H1 (cell line): ENCODE data around the gene NBDY. TPM values are rescaled to one million over a fixed set of nuclear protein-coding genes. Genes with fewer than 3 reads are reported as not detected.

ENCODE experiments used
- CTCF ChIA-PET: fragments of 300-600 bp; sonication (Branson Sonifier 250); formaldehyde crosslinking; loops from one replicate; lab custom pipeline; 2021; ENCODE audit not compliant: partially characterized antibody; lab: Charles Lee
- POLR2A ChIA-PET: fragments of 300-600 bp; sonication (Branson Sonifier 250); formaldehyde crosslinking; loops from one replicate; lab custom pipeline; 2021; ENCODE audit warnings: inconsistent platforms; ENCODE audit not compliant: partially characterized antibody; lab: Charles Lee
- DNase-seq, 2 experiments: peaks; one replicate each; pipeline versions ENCODE4 v3.0.0 to v3.0.0-alpha.2; 2010 to 2022; ENCODE audit warnings: low spot score in 2 of 2, low read depth in 1 of 2, mixed read lengths in 1 of 2
- FAIRE-seq: peaks from 2 replicates; lab custom pipeline; 2011; peaks lifted over from hg19 to GRCh38; lab: Jason Lieb, UNC
- H2AFZ ChIP-seq: 2 replicates; pipeline ENCODE4 v1.8.1; 2012; ENCODE audit warnings: low read length, inconsistent platforms
- H2AK5ac ChIP-seq: 2 replicates; pipeline ENCODE4 v1.6.1; 2013; ENCODE audit warnings: low read depth, low read length
- H2BK120ac ChIP-seq: replicated peaks from 2 replicates; pipeline ENCODE3; 2013; ENCODE audit warnings: low read depth, low read length, inconsistent platforms
- H2BK12ac ChIP-seq: 2 replicates; pipeline ENCODE4 v1.6.1; 2013; ENCODE audit warnings: low read depth, low read length
- H2BK15ac ChIP-seq: 2 replicates; pipeline ENCODE4 v1.6.1; 2013; ENCODE audit warnings: low read length
- H2BK20ac ChIP-seq: 2 replicates; pipeline ENCODE4 v1.6.1; 2013; ENCODE audit warnings: low read length
- H2BK5ac ChIP-seq: 2 replicates; pipeline ENCODE4 v1.6.1; 2013; ENCODE audit warnings: low read depth, low read length
- H3K14ac ChIP-seq: 2 replicates; pipeline ENCODE4 v1.6.1; 2013; ENCODE audit warnings: inconsistent platforms; ENCODE audit not compliant: insufficient read length
- H3K18ac ChIP-seq: 2 replicates; pipeline ENCODE4 v1.6.1; 2013; ENCODE audit warnings: low read length; ENCODE audit errors: extremely low read depth
- H3K23ac ChIP-seq: 2 replicates; pipeline ENCODE4 v1.6.1; 2013; ENCODE audit warnings: inconsistent platforms; ENCODE audit not compliant: insufficient read length
- H3K23me2 ChIP-seq: 2 replicates; pipeline ENCODE4 v1.6.1; 2013; ENCODE audit warnings: low read depth, low read length
- H3K27ac ChIP-seq: 2 replicates; pipeline ENCODE4 v1.6.1; 2011; ENCODE audit warnings: low read depth, low read length, inconsistent platforms
- H3K27me3 ChIP-seq, 4 experiments: replicated peaks in 1 of 4; 1 replicate in 1 of 4; 2 replicates in 3 of 4; pipeline versions ENCODE4 v1.6.1 to v1.8.1; 2011 to 2013; ENCODE audit warnings: low read length in 3 of 4, mild to moderate bottlenecking in 3 of 4, inconsistent platforms in 2 of 4, mixed read lengths in 2 of 4, moderate library complexity in 1 of 4; ENCODE audit not compliant: control insufficient read depth in 3 of 4, insufficient read depth in 3 of 4; ENCODE audit errors: extremely low read depth in 1 of 4
- H3K36me3 ChIP-seq, 4 experiments: 2 replicates each; pipeline versions ENCODE4 v1.6.1 to v1.8.1; 2011 to 2013; ENCODE audit warnings: mild to moderate bottlenecking in 4 of 4, low read length in 3 of 4, moderate library complexity in 2 of 4, control low read depth in 1 of 4, inconsistent platforms in 1 of 4; ENCODE audit not compliant: insufficient read depth in 4 of 4, control insufficient read depth in 2 of 4
- H3K4ac ChIP-seq: replicated peaks from 2 replicates; pipeline ENCODE3; 2013; ENCODE audit warnings: low read length, low read depth, mixed read lengths, inconsistent platforms; ENCODE audit not compliant: insufficient read length
- H3K4me1 ChIP-seq, 4 experiments: replicated peaks in 1 of 4; 1 replicate in 1 of 4; 2 replicates in 3 of 4; pipeline versions ENCODE4 v1.6.1 to v1.8.1; 2011 to 2013; ENCODE audit warnings: low read length in 3 of 4, inconsistent platforms in 2 of 4, mixed read lengths in 1 of 4; ENCODE audit not compliant: insufficient read depth in 4 of 4, control insufficient read depth in 3 of 4
- H3K4me2 ChIP-seq, 2 experiments: 2 replicates each; pipeline versions ENCODE4 v1.6.1 to v1.8.1; 2011 to 2013; ENCODE audit warnings: low read depth in 2 of 2, low read length in 2 of 2, control low read depth in 1 of 2, inconsistent platforms in 1 of 2, mild to moderate bottlenecking in 1 of 2; ENCODE audit not compliant: insufficient read depth in 1 of 2
- H3K4me3 ChIP-seq, 4 experiments: fragments of 200-600, 300-600 bp in 1 of 4; sonication (generic), shearing (Covaris generic), sonication (Bioruptor Twin) in 1 of 4; 2 replicates each; pipeline versions ENCODE4 v1.5.1 to v1.8.1; 2011 to 2016; ENCODE audit warnings: low read length in 4 of 4, low read depth in 3 of 4, control low read depth in 2 of 4, inconsistent platforms in 2 of 4, mild to moderate bottlenecking in 2 of 4, mixed read lengths in 1 of 4, moderate library complexity in 1 of 4; ENCODE audit not compliant: insufficient read depth in 2 of 4; ENCODE audit errors: extremely low read depth in 1 of 4
- H3K56ac ChIP-seq: replicated peaks from 2 replicates; pipeline ENCODE3; 2013; ENCODE audit warnings: low read depth, mild to moderate bottlenecking, mixed read lengths, low read length, inconsistent platforms; ENCODE audit not compliant: insufficient read length
- H3K79me1 ChIP-seq: 2 replicates; pipeline ENCODE4 v1.6.1; 2013; ENCODE audit warnings: low read depth, low read length, control low read depth
- H3K79me2 ChIP-seq, 2 experiments: 2 replicates each; pipeline versions ENCODE4 v1.6.1 to v1.8.1; 2012 to 2013; ENCODE audit warnings: low read length in 2 of 2, mild to moderate bottlenecking in 2 of 2, inconsistent platforms in 1 of 2; ENCODE audit not compliant: insufficient read depth in 2 of 2, control insufficient read depth in 1 of 2
- H3K9ac ChIP-seq, 4 experiments: replicated peaks in 1 of 4; 1 replicate in 1 of 4; 2 replicates in 3 of 4; pipeline versions ENCODE4 v1.6.1 to v1.8.1; 2011 to 2013; ENCODE audit warnings: low read depth in 3 of 4, low read length in 3 of 4, control low read depth in 2 of 4, mild to moderate bottlenecking in 2 of 4, moderate library complexity in 2 of 4, inconsistent platforms in 1 of 4; ENCODE audit errors: extremely low read depth in 1 of 4
- H3K9me3 ChIP-seq, 2 experiments: 2 replicates each; pipeline versions ENCODE4 v1.6.1 to v1.8.1; 2012 to 2013; ENCODE audit warnings: mild to moderate bottlenecking in 2 of 2, moderate library complexity in 2 of 2, control low read depth in 1 of 2, inconsistent platforms in 1 of 2, low read depth in 1 of 2, low read length in 1 of 2, mixed read lengths in 1 of 2; ENCODE audit not compliant: insufficient read depth in 2 of 2
- H4K20me1 ChIP-seq, 2 experiments: replicated peaks in 1 of 2; 2 replicates each; pipeline versions ENCODE3 to v1.8.1; 2011 to 2013; ENCODE audit warnings: inconsistent platforms in 2 of 2, low read length in 2 of 2, mild to moderate bottlenecking in 1 of 2; ENCODE audit not compliant: insufficient read depth in 2 of 2, control insufficient read depth in 1 of 2
- H4K5ac ChIP-seq: 2 replicates; pipeline ENCODE4 v1.6.1; 2013; ENCODE audit warnings: low read length, low read depth, mixed read lengths, inconsistent platforms; ENCODE audit not compliant: insufficient read length
- H4K8ac ChIP-seq: 2 replicates; pipeline ENCODE4 v1.8.0; 2013; ENCODE audit warnings: mild to moderate bottlenecking, moderate library complexity, low read length, inconsistent platforms; ENCODE audit not compliant: insufficient read depth; ENCODE audit errors: extremely low read depth
- H4K91ac ChIP-seq: replicated peaks from 2 replicates; pipeline ENCODE3; 2013; ENCODE audit warnings: low read length, mixed read lengths, inconsistent platforms; ENCODE audit not compliant: insufficient read length
- CTBP2 ChIP-seq: IDR thresholded peaks from 2 replicates; pipeline ENCODE4 v1.7.0; 2011; ENCODE audit warnings: borderline replicate concordance, mild to moderate bottlenecking, moderate library complexity, mixed read lengths, low read length; ENCODE audit not compliant: insufficient read depth, insufficient read length
- EGR1 ChIP-seq: IDR thresholded peaks from 2 replicates; pipeline ENCODE4 v1.6.1; 2011; ENCODE audit warnings: low read depth, low read length, borderline replicate concordance
- POLR2AphosphoS5 ChIP-seq: IDR thresholded peaks from 2 replicates; pipeline ENCODE4 v1.6.1; 2011; ENCODE audit warnings: low read depth, low read length
- SUZ12 ChIP-seq: fragments of 200-600 bp; sonication (generic); IDR thresholded peaks from 2 replicates; pipeline ENCODE4 v1.6.1; 2012; ENCODE audit warnings: mild to moderate bottlenecking, inconsistent platforms, low read length, moderate library complexity, mixed read lengths
- TAF1 ChIP-seq: IDR thresholded peaks from 2 replicates; pipeline ENCODE4 v1.6.1; 2011; ENCODE audit warnings: mild to moderate bottlenecking, low read depth, low read length
- TBP ChIP-seq: IDR thresholded peaks from 2 replicates; pipeline ENCODE4 v1.6.1; 2011; ENCODE audit warnings: low read depth, low read length, improper control_type of control experiment
- WGBS, 2 experiments: shearing (Covaris generic) in 1 of 2; methylation state at CpG; one replicate each; pipeline versions ENCODE4 v1.1.6 to v1.1.7; 2013 to 2015; ENCODE audit warnings: low lambda C conversion rate in 2 of 2, mixed read lengths in 2 of 2, inconsistent platforms in 1 of 2, low coverage in 1 of 2, missing lambda C conversion rate in 1 of 2; ENCODE audit not compliant: insufficient replicate concordance in 2 of 2, insufficient coverage in 1 of 2, insufficient read length in 1 of 2; ENCODE audit errors: extremely low coverage in 1 of 2, missing lambda C conversion rate in 1 of 2; 5-methylcytosine and 5-hydroxymethylcytosine counted together
- polyA plus RNA-seq, 7 experiments: library from polyadenylated mRNA; depleted of rRNA in 3 of 7; stranded (reverse) in 5 of 7; unstranded in 2 of 7; fragments of >200 nt in 5 of 7; fragments of 200-250 nt in 2 of 7; gene quantifications; 1 replicate in 5 of 7; 2 replicates in 1 of 7; 4 replicates in 1 of 7; pipeline versions ENCODE4 v1.2.1 to v1.2.3, GENCODE V29; 2011 to 2013; ENCODE audit warnings: missing spikeins in 2 of 7, mixed read lengths in 2 of 7
- total RNA-seq: library from RNA; stranded (reverse); fragmentation: NEBNext Ultra II Directional; extraction: Animal tissue kit (Norgen Biotek cat#: 25700); gene quantifications from 2 replicates; pipeline ENCODE4 v1.2.1, GENCODE V29; 2021
- TF ChIP-seq, protein P1 (sequence below), 3 experiments: IDR thresholded peaks; 1 replicate in 2 of 3; 2 replicates in 1 of 3; pipeline versions ENCODE4 v1.5.1 to v1.6.1; 2011; ENCODE audit warnings: low read length in 3 of 3, mild to moderate bottlenecking in 3 of 3, inconsistent platforms in 2 of 3, low read depth in 1 of 3, moderate library complexity in 1 of 3; ENCODE audit not compliant: insufficient read depth in 1 of 3; ENCODE audit errors: control extremely low read depth in 1 of 3
- TF ChIP-seq, protein P2 (sequence below): IDR thresholded peaks from 2 replicates; pipeline ENCODE4 v1.6.1; 2012; ENCODE audit warnings: low read length, inconsistent platforms

The NBDY gene
- total and polyA plus RNA-seq, 2 of the 8 experiments (the other 6 are each of a cell fraction or from before 2014, with no cell fraction given) = 42.3 to 57.8 TPM

GRCh38 chrX:56796641-56797395 is 67.8 kb downstream of the NBDY start:
- Histone ChIP-seq H3K4ac (no peak overlapping the region), H3K27ac (no peak overlapping the region), H2BK15ac (no peak overlapping the region), H3K79me2 (no peaks in the 10 kb centered on the region; a peak in 1 of 4 replicates), H3K36me3 (no peaks in the 10 kb centered on the region; a peak in 1 of 8 replicates), H4K5ac (no peak overlapping the region), H3K4me2 (no peak overlapping the region), H4K8ac (no peak overlapping the region), H2BK5ac (no peak overlapping the region), H2AFZ (no peak overlapping the region), H3K18ac (no peak overlapping the region), H2BK12ac (no peak overlapping the region), H3K4me1 (no peaks in the 10 kb centered on the region), H3K23ac (no peak overlapping the region), H3K14ac (no peak overlapping the region), H3K79me1 (no peaks in the 10 kb centered on the region), H3K9me3 (no peaks in the 10 kb centered on the region), H2BK120ac (no peak overlapping the region), H3K23me2 (no peaks in the 10 kb centered on the region), H2AK5ac (no peak overlapping the region), H3K56ac (no peak overlapping the region), H3K27me3 (no peaks in the 10 kb centered on the region), H2BK20ac (no peak overlapping the region), H4K91ac (no peak overlapping the region), H3K4me3 (no peak overlapping the region), H3K9ac (no peak overlapping the region), H4K20me1 (no peaks in the 10 kb centered on the region)
- WGBS, 2 experiments = 100% methylated on average over 3 of the region's 4 CpGs; no CpG with 5 or more reads in 1 of the 2 experiments
- ChIA-PET CTCF (no interaction called here), POLR2A (no interaction called here)
- DNase-seq (no peak), FAIRE-seq (no peak)
- no peak for TF ChIP-seq TAF1
- TF ChIP-seq POLR2AphosphoS5 = no peak
- no peak for TF ChIP-seq SUZ12
- TF ChIP-seq, protein P1, sequence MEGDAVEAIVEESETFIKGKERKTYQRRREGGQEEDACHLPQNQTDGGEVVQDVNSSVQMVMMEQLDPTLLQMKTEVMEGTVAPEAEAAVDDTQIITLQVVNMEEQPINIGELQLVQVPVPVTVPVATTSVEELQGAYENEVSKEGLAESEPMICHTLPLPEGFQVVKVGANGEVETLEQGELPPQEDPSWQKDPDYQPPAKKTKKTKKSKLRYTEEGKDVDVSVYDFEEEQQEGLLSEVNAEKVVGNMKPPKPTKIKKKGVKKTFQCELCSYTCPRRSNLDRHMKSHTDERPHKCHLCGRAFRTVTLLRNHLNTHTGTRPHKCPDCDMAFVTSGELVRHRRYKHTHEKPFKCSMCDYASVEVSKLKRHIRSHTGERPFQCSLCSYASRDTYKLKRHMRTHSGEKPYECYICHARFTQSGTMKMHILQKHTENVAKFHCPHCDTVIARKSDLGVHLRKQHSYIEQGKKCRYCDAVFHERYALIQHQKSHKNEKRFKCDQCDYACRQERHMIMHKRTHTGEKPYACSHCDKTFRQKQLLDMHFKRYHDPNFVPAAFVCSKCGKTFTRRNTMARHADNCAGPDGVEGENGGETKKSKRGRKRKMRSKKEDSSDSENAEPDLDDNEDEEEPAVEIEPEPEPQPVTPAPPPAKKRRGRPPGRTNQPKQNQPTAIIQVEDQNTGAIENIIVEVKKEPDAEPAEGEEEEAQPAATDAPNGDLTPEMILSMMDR (IDR thresholded peaks at IDR 0.05; ENCODE audit: control extremely low read depth in 1 of 3, insufficient read depth in 1 of 3, low read depth in 1 of 3, low read length in 3 of 3) = no peak
- TF ChIP-seq, protein P2, sequence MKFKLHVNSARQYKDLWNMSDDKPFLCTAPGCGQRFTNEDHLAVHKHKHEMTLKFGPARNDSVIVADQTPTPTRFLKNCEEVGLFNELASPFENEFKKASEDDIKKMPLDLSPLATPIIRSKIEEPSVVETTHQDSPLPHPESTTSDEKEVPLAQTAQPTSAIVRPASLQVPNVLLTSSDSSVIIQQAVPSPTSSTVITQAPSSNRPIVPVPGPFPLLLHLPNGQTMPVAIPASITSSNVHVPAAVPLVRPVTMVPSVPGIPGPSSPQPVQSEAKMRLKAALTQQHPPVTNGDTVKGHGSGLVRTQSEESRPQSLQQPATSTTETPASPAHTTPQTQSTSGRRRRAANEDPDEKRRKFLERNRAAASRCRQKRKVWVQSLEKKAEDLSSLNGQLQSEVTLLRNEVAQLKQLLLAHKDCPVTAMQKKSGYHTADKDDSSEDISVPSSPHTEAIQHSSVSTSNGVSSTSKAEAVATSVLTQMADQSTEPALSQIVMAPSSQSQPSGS = no peak
- no peak for TF ChIP-seq CTBP2
- TF ChIP-seq TBP = no peak
- TF ChIP-seq EGR1 = no peak
